Keratinocyte (primary cell): ENCODE results near the gene PDXDC1. TPM values are rescaled to one million over a fixed set of nuclear protein-coding genes. Genes with fewer than 3 reads are reported as not detected.
"Not testable (repeated sequence)": the region's sequence is repeated elsewhere in the genome, so short reads cannot be mapped to it uniquely, and the experiment has no call there.

Source experiments
- DNase-seq: peaks from one replicate; pipeline ENCODE4 v3.0.0-alpha.2; 2011; ENCODE audit warnings: low read depth, missing footprints, low spot score
- FAIRE-seq: peaks from 2 replicates; lab custom pipeline; 2011; peaks lifted over from hg19 to GRCh38; lab: Jason Lieb, UNC
- H2AFZ ChIP-seq: 2 replicates; pipeline ENCODE4 v1.6.0; 2012; ENCODE audit warnings: low read length, control low read depth, inconsistent platforms; ENCODE audit not compliant: control insufficient read depth
- H3K27ac ChIP-seq: 2 replicates; pipeline ENCODE4 v1.5.1; 2011; ENCODE audit warnings: low read length; ENCODE audit not compliant: control insufficient read depth, insufficient read depth
- H3K27me3 ChIP-seq: 3 replicates; pipeline ENCODE4 v1.6.0; 2011; ENCODE audit warnings: low read length; ENCODE audit not compliant: control insufficient read depth, insufficient read depth; ENCODE audit errors: extremely low read depth
- H3K36me3 ChIP-seq, 2 experiments: 2 replicates in 1 of 2; 3 replicates in 1 of 2; pipeline ENCODE4 v1.5.1; 2011; ENCODE audit warnings: low read length in 2 of 2, mild to moderate bottlenecking in 1 of 2; ENCODE audit not compliant: control insufficient read depth in 2 of 2, insufficient read depth in 2 of 2; ENCODE audit errors: extremely low read depth in 1 of 2
- H3K4me1 ChIP-seq: 3 replicates; pipeline ENCODE4 v1.5.1; 2011; ENCODE audit warnings: low read length; ENCODE audit not compliant: control insufficient read depth, insufficient read depth; ENCODE audit errors: extremely low read depth
- H3K4me2 ChIP-seq: 3 replicates; pipeline ENCODE4 v1.6.0; 2011; ENCODE audit warnings: low read depth, low read length; ENCODE audit not compliant: control insufficient read depth, insufficient read depth; ENCODE audit errors: extremely low read depth
- H3K4me3 ChIP-seq, 3 experiments: fragments of 200-600 bp in 1 of 3; sonication (generic) in 1 of 3; 2 replicates in 2 of 3; 3 replicates in 1 of 3; pipeline ENCODE4 v1.5.1; 2011 to 2016; ENCODE audit warnings: low read length in 3 of 3, mild to moderate bottlenecking in 3 of 3, control low read depth in 2 of 3, inconsistent platforms in 1 of 3, low read depth in 1 of 3, mixed read lengths in 1 of 3, mixed run types in 1 of 3, moderate library complexity in 1 of 3; ENCODE audit not compliant: control insufficient read depth in 2 of 3, insufficient read depth in 2 of 3; ENCODE audit errors: extremely low read depth in 1 of 3
- H3K79me2 ChIP-seq: 2 replicates; pipeline ENCODE4 v1.6.0; 2012; ENCODE audit warnings: low read length; ENCODE audit not compliant: control insufficient read depth, insufficient read depth
- H3K9ac ChIP-seq: 3 replicates; pipeline ENCODE4 v1.6.0; 2011; ENCODE audit warnings: low read length; ENCODE audit not compliant: control insufficient read depth, insufficient read depth; ENCODE audit errors: extremely low read depth
- H3K9me1 ChIP-seq: 3 replicates; pipeline ENCODE4 v1.6.0; 2011; ENCODE audit warnings: low read length; ENCODE audit not compliant: control insufficient read depth, insufficient read depth; ENCODE audit errors: extremely low read depth
- H3K9me3 ChIP-seq: 2 replicates; pipeline ENCODE4 v1.5.1; 2012; ENCODE audit warnings: low read depth, low read length; ENCODE audit not compliant: control insufficient read depth
- H4K20me1 ChIP-seq: 3 replicates; pipeline ENCODE4 v1.6.0; 2011; ENCODE audit warnings: low read length; ENCODE audit not compliant: control insufficient read depth, insufficient read depth; ENCODE audit errors: extremely low read depth
- CTCF ChIP-seq, 3 experiments: IDR thresholded peaks in 1 of 3; conservative IDR thresholded peaks in 1 of 3; optimal IDR thresholded peaks in 1 of 3; 2 replicates in 2 of 3; 3 replicates in 1 of 3; pipeline versions ENCODE3 to v1.5.1; 2011; ENCODE audit warnings: low read length in 3 of 3, mild to moderate bottlenecking in 3 of 3, moderate library complexity in 2 of 3, control low read depth in 1 of 3, inconsistent platforms in 1 of 3; ENCODE audit not compliant: insufficient read depth in 2 of 3; ENCODE audit errors: extremely low read depth in 1 of 3
- EZH2 ChIP-seq: IDR thresholded peaks from one replicate; pipeline ENCODE4 v1.6.1; 2012; ENCODE audit warnings: inconsistent platforms, mild to moderate bottlenecking, low read length, moderate library complexity
- dilution Hi-C: fragments of 300-500 bp; cut with MboI; formaldehyde crosslinking; loops from one replicate; pipeline ENCODE4 v1.7.0; 2020; ENCODE audit warnings: low sequenced_read_pairs; ENCODE audit not compliant: extremely low pct_ligation_motif_present
- polyA plus RNA-seq, 5 experiments: library from polyadenylated mRNA; depleted of rRNA in 3 of 5; stranded (reverse) in 3 of 5; stranded (forward) in 1 of 5; unstranded in 1 of 5; fragments of >200 nt; gene quantifications; 1 replicate in 1 of 5; 2 replicates in 3 of 5; 3 replicates in 1 of 5; pipeline versions ENCODE4 v1.2.1 to v1.2.3, GENCODE V29; 2011 to 2012; ENCODE audit warnings: missing spikeins in 2 of 5, low read depth in 1 of 5, low replicate concordance in 1 of 5

Gene PDXDC1
- polyA plus RNA-seq, 1 donor (not counting 4 experiments of a cell fraction or from before 2014, with no cell fraction given): 70.7 TPM

GRCh38 chr16:15046692-15047376, 72.0 kb downstream of the PDXDC1 start:
- H3K9ac ChIP-seq: no peak overlapping the region
- FAIRE-seq (no peak), DNase-seq (no peak)
- no peak overlapping the region for H2AFZ ChIP-seq
- TF ChIP-seq CTCF (optimal IDR thresholded peaks at IDR 0.05 in 1 of 3, IDR thresholded peaks at IDR 0.05 in 1 of 3, conservative IDR thresholded peaks at IDR 0.05 in 1 of 3; ENCODE audit: extremely low read depth in 1 of 3, insufficient read depth in 2 of 3, low read length in 3 of 3): no peak
- no peak for TF ChIP-seq EZH2
- H3K27ac ChIP-seq: no peak overlapping the region
- dilution Hi-C loops: no loop called here
- H3K27me3 ChIP-seq: no peaks in the 10 kb centered on the region
- H3K36me3 ChIP-seq: peaks cover 9 to 20% of the 10 kb centered on the region in 2 experiments
- no peaks in the 10 kb centered on the region for H3K9me3 ChIP-seq
- H3K4me2 ChIP-seq: no peak overlapping the region
- peaks cover 5% of the 10 kb centered on the region for H3K79me2 ChIP-seq
- H4K20me1 ChIP-seq: no peaks in the 10 kb centered on the region
- H3K9me1 ChIP-seq: no peaks in the 10 kb centered on the region
- no peak overlapping the region for H3K4me3 ChIP-seq
- H3K4me1 ChIP-seq: no peaks in the 10 kb centered on the region

GRCh38 chr16:15049581-15050180, 74.9 kb downstream of the PDXDC1 start:
- no peaks in the 10 kb centered on the region for H3K27me3 ChIP-seq
- no peak overlapping the region for H3K4me3 ChIP-seq
- H3K36me3 ChIP-seq: peaks cover 5 to 17% of the 10 kb centered on the region in 2 experiments
- no peak overlapping the region for H3K4me2 ChIP-seq
- H3K79me2 ChIP-seq: peaks cover 20% of the 10 kb centered on the region
- H3K9ac ChIP-seq: no peak overlapping the region
- no peak overlapping the region for H3K27ac ChIP-seq
- H4K20me1 ChIP-seq: no peaks in the 10 kb centered on the region
- TF ChIP-seq CTCF (optimal IDR thresholded peaks at IDR 0.05 in 1 of 3, IDR thresholded peaks at IDR 0.05 in 1 of 3, conservative IDR thresholded peaks at IDR 0.05 in 1 of 3; ENCODE audit: extremely low read depth in 1 of 3, insufficient read depth in 2 of 3, low read length in 3 of 3): no peak
- no peak for TF ChIP-seq EZH2
- H3K9me1 ChIP-seq: no peaks in the 10 kb centered on the region
- H2AFZ ChIP-seq: no peak overlapping the region
- H3K4me1 ChIP-seq: peaks cover 2% of the 10 kb centered on the region
- dilution Hi-C loops: no loop called here
- no peaks in the 10 kb centered on the region for H3K9me3 ChIP-seq
- FAIRE-seq: no peak
- DNase-seq: no peak

- H3K9me1 ChIP-seq, FAIRE-seq, H4K20me1 ChIP-seq, DNase-seq, H3K4me1 ChIP-seq, H3K27me3 ChIP-seq, H3K9me3 ChIP-seq, H3K4me3 ChIP-seq, H2AFZ ChIP-seq, H3K4me2 ChIP-seq, dilution Hi-C loops, H3K27ac ChIP-seq, H3K9ac ChIP-seq: not testable (repeated sequence)
- Histone ChIP-seq H3K79me2 (peaks cover 28% of the 10 kb centered on the region), H3K36me3 (peaks cover 5 to 16% of the 10 kb centered on the region in 2 experiments)
Measured at GRCh38 chr16:15050440-15050839, 75.6 kb downstream of the PDXDC1 start.
